H9 (cell line): ENCODE measurements around the gene GPR137B. TPM values are rescaled to one million over a fixed set of nuclear protein-coding genes. Genes with fewer than 3 reads are reported as not detected.
A peak's percentile ranks its signal among the peaks of the same experiment; 100 is the strongest.

Experiments used
- DNase-seq: peaks from one replicate; pipeline ENCODE4 v3.0.0-alpha.2; 2017
- H2AFZ ChIP-seq: one replicate; pipeline ENCODE4 v1.6.1; 2013; ENCODE audit warnings: mild to moderate bottlenecking, low read length, control low read depth, moderate library complexity
- H2AK5ac ChIP-seq: 2 replicates; pipeline ENCODE4 v1.6.1; 2013; ENCODE audit warnings: low read length, control low read depth, mixed read lengths; ENCODE audit not compliant: insufficient read length
- H2BK120ac ChIP-seq: one replicate; pipeline ENCODE4 v1.6.1; 2013; ENCODE audit warnings: low read depth, mild to moderate bottlenecking, low read length, control low read depth, inconsistent platforms; ENCODE audit not compliant: poor library complexity, severe bottlenecking
- H2BK12ac ChIP-seq: 2 replicates; pipeline ENCODE4 v1.6.1; 2013; ENCODE audit warnings: low read length, control low read depth, mixed read lengths, low read depth; ENCODE audit not compliant: insufficient read length
- H2BK15ac ChIP-seq: 2 replicates; pipeline ENCODE4 v1.6.1; 2013; ENCODE audit warnings: low read depth, low read length, control low read depth
- H2BK20ac ChIP-seq: one replicate; pipeline ENCODE4 v1.6.1; 2013; ENCODE audit warnings: low read depth, mild to moderate bottlenecking, low read length, control low read depth, inconsistent platforms; ENCODE audit not compliant: poor library complexity, severe bottlenecking
- H2BK5ac ChIP-seq: 2 replicates; pipeline ENCODE4 v1.6.1; 2013; ENCODE audit warnings: low read length, control low read depth, mixed read lengths; ENCODE audit not compliant: insufficient read length
- H3K14ac ChIP-seq: 2 replicates; pipeline ENCODE4 v1.6.1; 2013; ENCODE audit warnings: low read length, control low read depth; ENCODE audit not compliant: insufficient read depth
- H3K18ac ChIP-seq: 2 replicates; pipeline ENCODE4 v1.6.1; 2013; ENCODE audit warnings: low read depth, mild to moderate bottlenecking, mixed read lengths, low read length, control low read depth; ENCODE audit not compliant: insufficient read length
- H3K23ac ChIP-seq: 2 replicates; pipeline ENCODE4 v1.6.1; 2013; ENCODE audit warnings: low read length, control low read depth, mixed read lengths, low read depth; ENCODE audit not compliant: insufficient read length
- H3K23me2 ChIP-seq: 2 replicates; pipeline ENCODE4 v1.6.1; 2013; ENCODE audit warnings: low read depth, mild to moderate bottlenecking, mixed read lengths, low read length, control low read depth; ENCODE audit not compliant: insufficient read length, poor library complexity, severe bottlenecking
- H3K27ac ChIP-seq: 2 replicates; pipeline ENCODE4 v1.5.1; 2013; ENCODE audit warnings: low read length, control low read depth, mixed read lengths, low read depth; ENCODE audit not compliant: insufficient read length
- H3K27me3 ChIP-seq: 2 replicates; pipeline ENCODE4 v1.6.1; 2013; ENCODE audit warnings: low read length, control low read depth, inconsistent platforms; ENCODE audit not compliant: insufficient read depth
- H3K4ac ChIP-seq: 2 replicates; pipeline ENCODE4 v1.6.1; 2013; ENCODE audit warnings: low read depth, mild to moderate bottlenecking, control low read depth, inconsistent platforms, low read length, moderate library complexity
- H3K4me1 ChIP-seq: 2 replicates; pipeline ENCODE4 v1.6.1; 2013; ENCODE audit warnings: low read length, control low read depth, inconsistent platforms; ENCODE audit not compliant: insufficient read depth
- H3K4me2 ChIP-seq: 2 replicates; pipeline ENCODE4 v1.6.1; 2013; ENCODE audit warnings: low read length, control low read depth, mixed read lengths; ENCODE audit not compliant: insufficient read length, insufficient read depth
- H3K56ac ChIP-seq: 2 replicates; pipeline ENCODE4 v1.6.1; 2013; ENCODE audit warnings: low read depth, mild to moderate bottlenecking, mixed read lengths, low read length, control low read depth; ENCODE audit not compliant: insufficient read length
- H3K79me1 ChIP-seq: 2 replicates; pipeline ENCODE4 v1.6.1; 2013; ENCODE audit warnings: low read depth, mild to moderate bottlenecking, moderate library complexity, low read length, control low read depth, inconsistent platforms; ENCODE audit not compliant: insufficient read depth, poor library complexity, severe bottlenecking
- H3K79me2 ChIP-seq: 2 replicates; pipeline ENCODE4 v1.6.1; 2013; ENCODE audit warnings: low read length, control low read depth, inconsistent platforms; ENCODE audit not compliant: insufficient read depth
- H3K9ac ChIP-seq: 2 replicates; pipeline ENCODE4 v1.6.1; 2013; ENCODE audit warnings: low read length, control low read depth, mixed read lengths; ENCODE audit not compliant: insufficient read length; ENCODE audit errors: extremely low read depth
- H3K9me3 ChIP-seq: one replicate; pipeline ENCODE4 v1.6.1; 2013; ENCODE audit warnings: low read depth, low read length, inconsistent platforms; ENCODE audit not compliant: control insufficient read depth
- H3T11ph ChIP-seq: one replicate; pipeline ENCODE4 v1.6.1; 2013; ENCODE audit warnings: mild to moderate bottlenecking, low read length, control low read depth, inconsistent platforms
- H4K20me1 ChIP-seq: one replicate; pipeline ENCODE4 v1.6.1; 2013; ENCODE audit not compliant: control insufficient read depth, insufficient read length, insufficient read depth
- H4K5ac ChIP-seq: 2 replicates; pipeline ENCODE4 v1.6.1; 2013; ENCODE audit warnings: low read depth, mild to moderate bottlenecking, mixed read lengths, low read length, control low read depth; ENCODE audit not compliant: insufficient read length
- H4K8ac ChIP-seq: replicated peaks from 2 replicates; pipeline ENCODE4 v1.6.1; 2013; ENCODE audit warnings: low read length, control low read depth, mixed read lengths, low read depth; ENCODE audit not compliant: insufficient read length
- H4K91ac ChIP-seq: 2 replicates; pipeline ENCODE4 v1.6.1; 2013; ENCODE audit warnings: low read depth, mild to moderate bottlenecking, moderate library complexity, mixed read lengths, low read length, control low read depth; ENCODE audit not compliant: insufficient read length
- H3K27ac Mint-ChIP-seq, 3 experiments: 2 replicates in 2 of 3; 3 replicates in 1 of 3; pipeline ENCODE4 v1.8.0; 2020 to 2021; ENCODE audit warnings: mixed read lengths in 3 of 3, mild to moderate bottlenecking in 1 of 3, moderate library complexity in 1 of 3
- H3K27me3 Mint-ChIP-seq: 2 replicates; pipeline ENCODE4 v1.8.0; 2021; ENCODE audit warnings: low read depth, mild to moderate bottlenecking, moderate library complexity, mixed read lengths
- H3K36me3 Mint-ChIP-seq, 3 experiments: 2 replicates in 2 of 3; 3 replicates in 1 of 3; pipeline ENCODE4 v1.8.0; 2020 to 2021; ENCODE audit warnings: low read depth in 3 of 3, mixed read lengths in 3 of 3; ENCODE audit not compliant: insufficient read depth in 1 of 3
- H3K4me1 Mint-ChIP-seq, 2 experiments: 2 replicates each; pipeline ENCODE4 v1.8.0; 2020; ENCODE audit warnings: mixed read lengths in 2 of 2
- H3K4me3 Mint-ChIP-seq, 2 experiments: 2 replicates in 1 of 2; 3 replicates in 1 of 2; pipeline ENCODE4 v1.8.0; 2020 to 2021; ENCODE audit warnings: mild to moderate bottlenecking in 2 of 2, mixed read lengths in 2 of 2, moderate library complexity in 1 of 2
- H3K9me3 Mint-ChIP-seq, 2 experiments: 2 replicates in 1 of 2; 3 replicates in 1 of 2; pipeline ENCODE4 v1.8.0; 2020; ENCODE audit warnings: mild to moderate bottlenecking in 2 of 2, mixed read lengths in 2 of 2, moderate library complexity in 1 of 2
- WGBS: extraction: QIAGEN DNeasy Blood & Tissue Kit; methylation state at CpG from one replicate; pipeline ENCODE4 v1.1.7; 2013; ENCODE audit warnings: missing lambda C conversion rate, low lambda C conversion rate, mixed read lengths; ENCODE audit not compliant: insufficient read length; ENCODE audit errors: extremely low coverage; 5-methylcytosine and 5-hydroxymethylcytosine counted together
- total RNA-seq: library from RNA; stranded (reverse); gene quantifications from 2 replicates; pipeline ENCODE4 v1.2.1, GENCODE V29; 2021
- TF ChIP-seq, protein P1 (sequence below): fragments of 200-600 bp; sonication (generic); conservative IDR thresholded peaks from 3 replicates; pipeline ENCODE4 v1.8.0; 2021; ENCODE audit warnings: antibody characterized with exemption, mild to moderate bottlenecking

Gene GPR137B
- total RNA-seq, 1 experiment from 2014 or later = 5.9 TPM

DNA sequence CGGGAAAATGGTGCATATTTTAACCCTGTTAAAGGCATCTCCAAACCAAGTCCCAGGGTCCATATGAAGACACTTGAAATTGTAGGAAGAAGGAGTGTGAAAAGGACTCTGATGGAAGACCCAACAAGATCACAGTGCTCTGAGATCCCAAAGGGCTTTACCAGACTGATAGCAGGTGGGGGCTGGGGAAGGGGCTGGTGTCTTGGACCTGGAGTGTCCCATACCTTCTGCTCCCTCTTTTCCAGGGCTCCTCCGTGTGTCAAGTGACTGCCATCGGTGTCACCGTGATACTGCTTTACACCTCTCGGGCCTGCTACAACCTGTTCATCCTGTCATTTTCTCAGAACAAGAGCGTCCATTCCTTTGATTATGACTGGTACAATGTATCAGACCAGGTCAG is 37.3 kb downstream of the GPR137B start:
- Histone ChIP-seq H4K20me1 (no peaks in the 10 kb centered on the region), H3K79me2 (no peaks in the 10 kb centered on the region), H3K18ac (no peak overlapping the region), H2BK15ac (no peak overlapping the region), H2AK5ac (no peak overlapping the region), H3K4me2 (no peak overlapping the region), H3K27me3 (no peaks in the 10 kb centered on the region), H2BK5ac (no peak overlapping the region), H3K23me2 (no peaks in the 10 kb centered on the region), H2BK120ac (no peak overlapping the region), H3K79me1 (no peaks in the 10 kb centered on the region), H3K4ac (no peak overlapping the region), H2BK20ac (no peak overlapping the region), H2AFZ (no peak overlapping the region), H3K14ac (no peak overlapping the region), H3K9me3 (no peaks in the 10 kb centered on the region), H3K9ac (no peak overlapping the region), H3K27ac (no peak overlapping the region), H4K5ac (no peak overlapping the region), H4K91ac (no peak overlapping the region), H3K23ac (no peak overlapping the region), H3K56ac (no peak overlapping the region), H3T11ph (no peak overlapping the region), H4K8ac (no peak overlapping the region), H2BK12ac (no peak overlapping the region), H3K4me1 (no peaks in the 10 kb centered on the region)
- TF ChIP-seq, protein P1, sequence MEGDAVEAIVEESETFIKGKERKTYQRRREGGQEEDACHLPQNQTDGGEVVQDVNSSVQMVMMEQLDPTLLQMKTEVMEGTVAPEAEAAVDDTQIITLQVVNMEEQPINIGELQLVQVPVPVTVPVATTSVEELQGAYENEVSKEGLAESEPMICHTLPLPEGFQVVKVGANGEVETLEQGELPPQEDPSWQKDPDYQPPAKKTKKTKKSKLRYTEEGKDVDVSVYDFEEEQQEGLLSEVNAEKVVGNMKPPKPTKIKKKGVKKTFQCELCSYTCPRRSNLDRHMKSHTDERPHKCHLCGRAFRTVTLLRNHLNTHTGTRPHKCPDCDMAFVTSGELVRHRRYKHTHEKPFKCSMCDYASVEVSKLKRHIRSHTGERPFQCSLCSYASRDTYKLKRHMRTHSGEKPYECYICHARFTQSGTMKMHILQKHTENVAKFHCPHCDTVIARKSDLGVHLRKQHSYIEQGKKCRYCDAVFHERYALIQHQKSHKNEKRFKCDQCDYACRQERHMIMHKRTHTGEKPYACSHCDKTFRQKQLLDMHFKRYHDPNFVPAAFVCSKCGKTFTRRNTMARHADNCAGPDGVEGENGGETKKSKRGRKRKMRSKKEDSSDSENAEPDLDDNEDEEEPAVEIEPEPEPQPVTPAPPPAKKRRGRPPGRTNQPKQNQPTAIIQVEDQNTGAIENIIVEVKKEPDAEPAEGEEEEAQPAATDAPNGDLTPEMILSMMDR = no peak
- Mint-ChIP-seq H3K36me3 (peaks cover 0 to 12% (median 7%) of the 10 kb centered on the region in 3 experiments; a peak in 3 of 7 replicates), H3K27me3 (no peaks in the 10 kb centered on the region), H3K9me3 (no peaks in the 10 kb centered on the region), H3K27ac (0 out of 7 replicates have a peak overlapping the region, but pooled peaks of 1 of the 3 experiments have one; percentile 92), H3K4me3 (no peak overlapping the region), H3K4me1 (peaks cover 0 to 10% of the 10 kb centered on the region in 2 experiments; a peak in 3 of 4 replicates)
- DNase-seq = no peak
- no CpG with 5 or more reads among the region's 6 CpGs for WGBS
